Airway epithelial cell (primary cell): ENCODE data around the gene POLD2. TPM values are rescaled to one million over a fixed set of nuclear protein-coding genes. Genes with fewer than 3 reads are reported as not detected.

ENCODE experiments used
- total RNA-seq: library from RNA; depleted of rRNA; stranded (reverse); fragments of >200 nt; gene quantifications from 2 replicates; pipeline ENCODE4 v1.2.3, GENCODE V29; 2015

POLD2 gene
- 135 and 144 TPM in 2 replicates for total RNA-seq

DNA sequence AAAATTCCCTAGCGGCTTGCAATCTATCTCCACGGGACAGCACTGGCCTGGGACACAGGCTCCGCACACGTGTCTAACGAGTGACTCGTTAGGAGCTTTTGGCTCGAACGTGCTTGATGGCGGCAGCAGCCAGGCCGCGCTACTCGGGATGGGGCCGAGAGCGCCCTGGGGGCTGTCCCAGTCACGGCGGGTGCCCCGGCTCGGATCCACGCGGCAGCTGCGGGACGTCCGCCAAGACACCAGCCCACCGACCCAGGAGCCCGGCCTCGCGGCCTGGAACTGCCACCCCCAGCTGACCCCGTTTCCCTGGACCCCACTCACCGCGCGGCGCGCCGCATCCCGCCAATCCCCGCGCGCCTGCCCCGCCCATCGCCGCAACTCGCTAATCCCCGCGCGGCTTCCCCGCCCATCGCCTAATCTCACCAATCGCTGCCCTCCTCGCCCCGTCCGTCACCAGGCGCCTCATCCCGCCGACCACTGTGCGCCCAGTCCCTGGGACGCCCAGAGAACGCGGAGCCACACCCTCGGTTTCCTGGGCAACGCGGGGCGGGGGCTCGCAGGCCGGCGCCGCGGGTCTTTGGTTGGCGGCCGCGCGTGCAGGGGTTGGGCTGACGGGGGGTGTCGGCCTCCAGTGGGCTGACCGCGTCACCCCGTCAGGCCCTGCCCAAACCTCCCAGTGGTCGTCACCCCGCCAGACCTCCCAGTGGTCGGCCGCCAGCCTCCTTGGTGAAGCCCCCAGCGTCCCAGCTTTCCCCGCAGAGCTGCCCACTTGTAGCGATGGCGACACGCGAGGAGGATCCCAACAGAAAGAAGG is at the start of gene POLD2:
Gene POLD2, minus strand, starts transcription at position 359 of the 814 bp plus-strand sequence. CDS start 1,495 bp downstream, outside the sequence.

DNA sequence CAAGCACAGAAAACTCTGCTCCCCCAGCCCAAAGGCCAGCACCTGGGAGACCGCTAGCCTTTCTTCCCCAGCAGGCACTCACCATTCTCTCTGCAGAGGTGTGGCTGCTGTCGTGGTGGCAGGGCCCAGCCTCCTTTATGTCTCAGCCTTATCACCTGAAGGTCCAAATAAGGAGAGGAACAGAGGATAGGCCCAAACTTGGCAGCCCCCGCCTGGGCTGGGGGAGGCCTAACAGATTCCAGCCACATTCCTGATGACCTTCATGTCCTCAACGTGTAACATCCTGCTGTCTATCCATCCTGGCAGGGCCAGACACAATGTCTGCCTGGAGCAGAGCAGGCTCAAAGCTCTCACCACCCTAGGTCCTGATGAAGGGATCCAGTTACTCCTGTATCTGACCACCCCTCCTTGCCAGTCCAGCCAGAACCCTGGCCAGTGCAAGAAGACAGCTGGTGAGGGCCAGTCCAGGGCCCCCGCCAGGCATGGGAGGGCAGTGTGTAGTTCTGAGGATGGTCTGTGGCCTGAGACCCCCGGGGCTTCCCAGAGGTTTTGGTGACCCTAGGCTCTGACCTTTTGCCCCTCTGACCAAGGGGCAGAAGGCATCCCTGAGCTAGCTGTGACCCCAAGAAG is 18.0 kb upstream of the POLD2 start, which contains the start of gene MYL7:
Gene MYL7, minus strand, starts transcription at position 112 of the 630 bp plus-strand sequence. Its CDS starts 27 bp downstream, at position 85.

DNA sequence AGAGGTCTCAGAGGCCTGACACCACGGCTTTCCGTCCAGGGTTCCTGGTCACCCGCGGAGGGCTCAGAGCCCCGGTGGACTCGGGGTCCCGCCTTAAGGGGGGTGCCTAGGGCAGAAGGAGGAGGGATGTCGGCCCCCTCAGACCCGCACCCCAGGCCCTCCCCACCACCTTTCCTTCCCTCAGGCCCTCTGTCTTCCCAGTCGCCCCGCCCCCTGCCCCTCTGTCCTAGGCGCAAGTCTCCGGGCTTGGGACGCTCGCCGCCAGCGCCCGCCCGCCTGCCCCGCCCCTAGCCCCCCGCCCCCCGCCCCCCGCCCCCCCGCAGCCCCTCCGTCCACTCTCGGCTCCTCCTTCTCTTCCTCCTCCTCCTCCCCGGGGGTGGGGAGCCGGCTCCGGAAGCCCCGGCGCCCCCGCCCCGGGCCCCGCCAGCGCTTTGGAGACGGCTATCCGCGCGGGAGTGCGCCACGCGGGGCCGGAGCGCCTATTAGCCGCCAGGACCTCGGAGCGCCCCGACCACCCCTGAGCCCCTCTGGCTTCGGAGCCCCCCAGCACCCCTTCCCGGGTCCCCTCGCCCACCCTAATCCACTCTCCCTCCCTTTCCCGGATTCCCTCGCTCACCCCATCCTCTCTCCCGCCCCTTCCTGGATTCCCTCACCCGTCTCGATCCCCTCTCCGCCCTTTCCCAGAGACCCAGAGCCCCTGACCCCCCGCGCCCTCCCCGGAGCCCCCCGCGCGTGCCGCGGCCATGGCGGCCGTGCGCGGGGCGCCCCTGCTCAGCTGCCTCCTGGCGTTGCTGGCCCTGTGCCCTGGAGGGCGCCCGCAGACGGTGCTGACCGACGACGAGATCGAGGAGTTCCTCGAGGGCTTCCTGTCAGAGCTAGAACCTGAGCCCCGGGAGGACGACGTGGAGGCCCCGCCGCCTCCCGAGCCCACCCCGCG is 19.2 kb downstream of the POLD2 start, which contains the start of gene AEBP1:
Gene AEBP1, plus strand, starts transcription at position 423 of the 937 bp plus-strand sequence. Its CDS starts 321 bp downstream, at position 744.

DNA sequence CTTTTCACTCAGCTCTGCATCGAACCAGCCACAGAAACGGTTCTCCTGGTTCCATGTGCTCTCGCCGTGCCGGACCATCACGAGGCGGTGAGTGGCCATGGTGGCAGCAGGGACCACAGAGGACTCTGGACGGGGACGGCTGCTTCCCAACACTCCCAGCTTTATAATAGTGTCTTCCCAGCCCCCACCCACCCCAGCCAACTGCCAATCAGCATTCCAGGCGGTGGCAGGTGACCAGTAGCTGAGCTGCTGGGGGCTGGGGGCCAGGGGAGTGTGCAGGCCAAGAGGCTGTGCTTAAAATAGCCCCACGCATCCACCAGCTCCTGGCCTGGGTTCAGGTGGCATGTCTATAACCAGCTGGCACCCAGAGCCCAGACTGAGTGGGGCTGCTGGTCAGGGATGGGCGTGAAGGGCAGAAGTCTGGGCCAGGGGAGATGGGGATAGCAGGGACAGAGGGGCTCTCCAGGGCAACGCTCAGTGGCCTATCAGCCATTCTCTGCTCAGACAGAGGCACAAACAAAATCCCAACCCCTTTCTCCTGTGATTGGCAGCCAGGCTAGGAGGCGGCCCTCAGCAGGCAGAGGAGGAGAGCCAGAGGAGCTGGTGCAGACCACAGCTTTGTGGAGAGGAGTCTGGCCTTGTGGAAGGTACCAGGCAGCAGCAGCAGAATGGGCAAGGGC is 57.8 kb downstream of the POLD2 start, which contains the start of gene PGAM2:
Gene PGAM2, minus strand, starts transcription at position 137 of the 680 bp plus-strand sequence. Its CDS starts 38 bp downstream, at position 99.

Other genes starting within 250 kb of the POLD2 start
- 16.7 and 22.1 TPM in 2 replicates for gene URGCP, start 217.0 kb downstream of the POLD2 start, total RNA-seq
- gene UBE2D4, start 197.1 kb downstream of the POLD2 start, total RNA-seq = 2.0 and 6.0 TPM in 2 replicates
- not detected in 2 replicates for gene SPDYE1, start 125.7 kb downstream of the POLD2 start, total RNA-seq
- 152 and 186 TPM in 2 replicates for gene DBNL, start 78.8 kb downstream of the POLD2 start, total RNA-seq
- not detected in 2 replicates for gene PGAM2, start 58.0 kb downstream of the POLD2 start, total RNA-seq
- 13.5 and 21.2 TPM in 2 replicates for gene POLM, start 41.0 kb downstream of the POLD2 start, total RNA-seq
- 1.6 and 3.1 TPM in 2 replicates for gene AEBP1, start 19.2 kb downstream of the POLD2 start, total RNA-seq
- gene MYL7, start 17.8 kb upstream of the POLD2 start, total RNA-seq = 0.51 TPM in 1 of 2 replicates, not detected in the other
- gene GCK, start 65.9 kb upstream of the POLD2 start, total RNA-seq = 0.28 TPM in 1 of 2 replicates, not detected in the other
- gene YKT6, start 77.4 kb upstream of the POLD2 start, total RNA-seq = 88.3 and 100 TPM in 2 replicates
- 0.14 TPM in 1 of 2 replicates, not detected in the other for gene CAMK2B, start 202.0 kb upstream of the POLD2 start, total RNA-seq